ENCODE measurements around the gene EML1.

EML1 gene

GRCh38 chr14:99803106-99803775 lies 10.0 kb downstream of the EML1 start:
- no peak for TF ChIP-seq CTCF (conservative IDR thresholded peaks at IDR 0.05)
- TF ChIP-seq ZFX (IDR thresholded peaks at IDR 0.05) = no peak
- no peak overlapping the region for H3K27ac ChIP-seq

GRCh38 chr14:99803803-99804202 lies 10.6 kb downstream of the EML1 start:
- no peak overlapping the region for H3K27ac ChIP-seq
- TF ChIP-seq ZFX (IDR thresholded peaks at IDR 0.05) = no peak
- no peak for TF ChIP-seq CTCF (conservative IDR thresholded peaks at IDR 0.05)

- no peak overlapping the region for H3K27ac ChIP-seq
These were observed 12.7 kb downstream of the EML1 start for GRCh38 chr14:99805757-99806439.

GRCh38 chr14:99806836-99807235 lies 13.6 kb downstream of the EML1 start:
- H3K27ac ChIP-seq = no peak overlapping the region
- no peak for TF ChIP-seq ZFX (IDR thresholded peaks at IDR 0.05)
- TF ChIP-seq CTCF (conservative IDR thresholded peaks at IDR 0.05) = no peak

More at GRCh38 chr14:99805757-99806439, 12.7 kb downstream of the EML1 start:
- TF ChIP-seq ZFX (IDR thresholded peaks at IDR 0.05) = no peak
- no peak for TF ChIP-seq CTCF (conservative IDR thresholded peaks at IDR 0.05)

GRCh38 chr14:99807413-99808153 lies 14.4 kb downstream of the EML1 start:
- TF ChIP-seq CTCF (conservative IDR thresholded peaks at IDR 0.05) (no peak), ZFX (IDR thresholded peaks at IDR 0.05) (no peak)
- H3K27ac ChIP-seq = no peak overlapping the region

- no peak overlapping the region for H3K27ac ChIP-seq
- no peak for TF ChIP-seq CTCF (conservative IDR thresholded peaks at IDR 0.05)
- TF ChIP-seq ZFX (IDR thresholded peaks at IDR 0.05) = no peak
These were observed 14.9 kb downstream of the EML1 start for GRCh38 chr14:99808154-99808505.

- TF ChIP-seq ZFX (IDR thresholded peaks at IDR 0.05) = no peak
- TF ChIP-seq CTCF (conservative IDR thresholded peaks at IDR 0.05) = no peak
- no peak overlapping the region for H3K27ac ChIP-seq
These were observed 15.3 kb downstream of the EML1 start for GRCh38 chr14:99808515-99808914.

Measured in C4-2B (cell line).